GM12878 (cell line): ENCODE measurements around the gene SNX10. TPM values are rescaled to one million over a fixed set of nuclear protein-coding genes. Genes with fewer than 3 reads are reported as not detected.

Experiments used
- ATAC-seq: fragments of 200-7000 bp; cut with Tn5 transposase; 3 replicates; pipeline ENCODE4 v1.9.1; 2020; ENCODE audit warnings: mild to moderate bottlenecking, moderate library complexity
- BruUV-seq: library from RNA; stranded (reverse); fragments of 400-500 nt; replicated peaks from 2 replicates; lab custom pipeline; 2021; lab: Mats Ljungman, UMichigan
- CTCF ChIA-PET: fragments of 300-600 bp; sonication (Branson Sonifier 250); formaldehyde crosslinking; extraction: SDS; loops from one replicate; lab custom pipeline; 2021; ENCODE audit warnings: inconsistent platforms; lab: Yijun Ruan, JAX
- POLR2A ChIA-PET: fragments of 350-600 bp; formaldehyde crosslinking; extraction: SDS; loops from one replicate; lab custom pipeline; 2021; ENCODE audit warnings: inconsistent platforms; lab: Charles Lee
- RAD21 ChIA-PET: fragments of 300-600 bp; sonication (Branson Sonifier 250); formaldehyde crosslinking; loops from one replicate; lab custom pipeline; 2023; ENCODE audit warnings: antibody characterized with exemption; ENCODE audit not compliant: unreplicated experiment; lab: Charles Lee
- SMC1A ChIA-PET: fragments of 300-600 bp; sonication (Branson Sonifier 250); formaldehyde crosslinking; loops from one replicate; lab custom pipeline; 2023; ENCODE audit not compliant: unreplicated experiment, uncharacterized antibody; lab: Charles Lee
- DNase-seq: peaks from one replicate; pipeline ENCODE4 v3.0.0-alpha.2; 2011; ENCODE audit warnings: low read depth, low spot score
- FAIRE-seq: peaks from 3 replicates; lab custom pipeline; 2011; peaks lifted over from hg19 to GRCh38; lab: Jason Lieb, UNC
- H2AFZ ChIP-seq: 2 replicates; pipeline ENCODE4 v1.6.0; 2011; ENCODE audit warnings: low read depth, low read length, control low read depth; ENCODE audit not compliant: control insufficient read depth
- H3K27ac ChIP-seq: 2 replicates; pipeline ENCODE4 v1.5.1; 2011; ENCODE audit warnings: control low read depth; ENCODE audit not compliant: control insufficient read depth, insufficient read depth
- H3K27me3 ChIP-seq, 2 experiments: replicated peaks in 1 of 2; 2 replicates each; pipeline versions ENCODE4 v1.6.0 to v1.6.1; 2011; ENCODE audit warnings: low read length in 1 of 2; ENCODE audit not compliant: control insufficient read depth in 2 of 2, insufficient read depth in 2 of 2
- H3K36me3 ChIP-seq, 2 experiments: 2 replicates each; pipeline ENCODE4 v1.5.1; 2011; ENCODE audit warnings: low read length in 1 of 2; ENCODE audit not compliant: control insufficient read depth in 2 of 2, insufficient read depth in 2 of 2
- H3K4me1 ChIP-seq: 2 replicates; pipeline ENCODE4 v1.6.1; 2011; ENCODE audit warnings: mild to moderate bottlenecking, low read length, moderate library complexity, mixed read lengths; ENCODE audit not compliant: control insufficient read depth, insufficient read depth
- H3K4me2 ChIP-seq: 2 replicates; pipeline ENCODE4 v1.6.0; 2011; ENCODE audit warnings: control low read depth; ENCODE audit not compliant: control insufficient read depth, insufficient read depth
- H3K4me3 ChIP-seq: fragments of 200-600 bp; sonication (generic); 2 replicates; pipeline ENCODE4 v1.5.1; 2016
- H3K79me2 ChIP-seq: 2 replicates; pipeline ENCODE4 v1.6.0; 2011; ENCODE audit warnings: low read length; ENCODE audit not compliant: control insufficient read depth, insufficient read depth
- H3K9ac ChIP-seq: 2 replicates; pipeline ENCODE4 v1.8.0; 2011; ENCODE audit warnings: low read length, control low read depth, mixed read lengths; ENCODE audit not compliant: control insufficient read depth, insufficient read depth
- H3K9me3 ChIP-seq: replicated peaks from 3 replicates; pipeline ENCODE4 v1.5.1; 2011; ENCODE audit warnings: mild to moderate bottlenecking, low read length; ENCODE audit not compliant: control insufficient read depth, insufficient read depth
- H4K20me1 ChIP-seq: 2 replicates; pipeline ENCODE4 v1.6.0; 2011; ENCODE audit not compliant: control insufficient read depth, insufficient read depth
- BACH1 ChIP-seq: fragments of 450-650 bp; IDR thresholded peaks from 2 replicates; pipeline ENCODE4 v1.6.1; 2017; ENCODE audit warnings: mild to moderate bottlenecking, borderline replicate concordance
- BCL11A ChIP-seq: IDR thresholded peaks from 2 replicates; pipeline ENCODE4 v1.6.1; 2011; ENCODE audit warnings: low read depth, low read length
- CEBPB ChIP-seq, 2 experiments: fragments of 150-350 bp in 1 of 2; IDR thresholded peaks; 2 replicates each; pipeline ENCODE4 v1.6.1; 2012 to 2014; ENCODE audit warnings: low read depth in 2 of 2, low read length in 2 of 2, borderline replicate concordance in 1 of 2, inconsistent platforms in 1 of 2
- FOS ChIP-seq: IDR thresholded peaks from 3 replicates; pipeline ENCODE4 v1.6.1; 2011; ENCODE audit warnings: borderline replicate concordance; ENCODE audit not compliant: insufficient read length; ENCODE audit errors: extremely low read depth
- GABPA ChIP-seq: IDR thresholded peaks from 2 replicates; pipeline ENCODE4 v1.6.1; 2014; ENCODE audit warnings: antibody characterized with exemption, low read depth, mild to moderate bottlenecking, inconsistent platforms
- HDAC6 ChIP-seq: fragments of 200-600 bp; sonication (generic); IDR thresholded peaks from one replicate; pipeline ENCODE4 v1.8.0; 2017; ENCODE audit warnings: antibody characterized with exemption; ENCODE audit not compliant: unreplicated experiment
- KLF5 ChIP-seq: fragments of 450-650 bp; IDR thresholded peaks from 2 replicates; pipeline ENCODE4 v1.6.1; 2014; ENCODE audit warnings: mild to moderate bottlenecking; ENCODE audit not compliant: partially characterized antibody
- MTA3 ChIP-seq: IDR thresholded peaks from 2 replicates; pipeline ENCODE4 v1.6.1; 2012; ENCODE audit warnings: low read length, inconsistent platforms, borderline replicate concordance
- RCOR1 ChIP-seq: conservative IDR thresholded peaks from 2 replicates; pipeline ENCODE4 v1.6.1; 2012; ENCODE audit warnings: low read depth, low read length, improper control_type of control experiment
- SMC3 ChIP-seq: IDR thresholded peaks from 2 replicates; pipeline ENCODE4 v1.6.1; 2011; ENCODE audit warnings: low read length, improper control_type of control experiment, borderline replicate concordance
- SP1 ChIP-seq: IDR thresholded peaks from one replicate; pipeline ENCODE4 v1.6.1; 2011; ENCODE audit warnings: low read depth, low read length
- ZNF24 ChIP-seq: fragments of 450-650 bp; IDR thresholded peaks from 2 replicates; pipeline ENCODE4 v1.6.1; 2017; ENCODE audit warnings: antibody characterized with exemption, mild to moderate bottlenecking
- WGBS: methylation state at CpG from one replicate; pipeline ENCODE4 v1.1.6; 2016; ENCODE audit warnings: low lambda C conversion rate; ENCODE audit not compliant: insufficient replicate concordance, insufficient coverage; ENCODE audit errors: missing lambda C conversion rate; 5-methylcytosine and 5-hydroxymethylcytosine counted together
- in situ Hi-C: fragments of 300-500 bp; cut with MboI; formaldehyde crosslinking; loops from 9 replicates; pipeline ENCODE4 v1.14.3; 2018; ENCODE audit warnings: mixed read lengths
- intact Hi-C: fragments of 100-400 bp; cut with micrococcal nuclease; formaldehyde crosslinking; loops from one replicate; pipeline ENCODE4 v1.14.2; 2022; ENCODE audit not compliant: unreplicated experiment
- polyA plus RNA-seq, 11 experiments: library from polyadenylated mRNA; depleted of rRNA in 4 of 11; unstranded in 6 of 11; stranded (reverse) in 5 of 11; fragments of >200 nt; fragmentation: Nextera tagmentation in 4 of 11; fragmentation: Illumina TruSeq in 1 of 11; extraction: Ambion mirVana in 4 of 11; extraction: Trizol in 1 of 11; gene quantifications; 1 replicate in 1 of 11; 2 replicates in 10 of 11; pipeline versions ENCODE4 v1.2.1 to v1.2.3, GENCODE V29; 2011 to 2016; ENCODE audit warnings: inconsistent platforms in 2 of 11, missing spikeins in 2 of 11, low read depth in 1 of 11
- total RNA-seq, 4 experiments: library from RNA; depleted of rRNA in 3 of 4; stranded (reverse); fragments of >200 nt in 3 of 4; fragmentation: Illumina TruSeq in 1 of 4; extraction: Trizol in 1 of 4; gene quantifications; 2 replicates each; pipeline versions ENCODE4 v1.2.1 to v1.2.3, GENCODE V29; 2013 to 2021
- TF ChIP-seq, protein P1 (sequence below): fragments of 450-650 bp; IDR thresholded peaks from 2 replicates; pipeline ENCODE4 v1.6.1; 2017; ENCODE audit warnings: mild to moderate bottlenecking, moderate library complexity

The SNX10 gene
- total and polyA plus RNA-seq, 10 of the 15 experiments (the other 5 are each of a cell fraction or from before 2014, with no cell fraction given), result 22.0 to 56.2 (median 30.1) TPM

GRCh38 chr7:26319636-26320035 lies 28.0 kb downstream of the SNX10 start (continued):
- TF ChIP-seq CEBPB (IDR thresholded peaks at IDR 0.05; ENCODE audit: borderline replicate concordance in 1 of 2, low read depth in 2 of 2, low read length in 2 of 2), result no peak
- TF ChIP-seq GABPA, result no peak
- TF ChIP-seq, protein P1, sequence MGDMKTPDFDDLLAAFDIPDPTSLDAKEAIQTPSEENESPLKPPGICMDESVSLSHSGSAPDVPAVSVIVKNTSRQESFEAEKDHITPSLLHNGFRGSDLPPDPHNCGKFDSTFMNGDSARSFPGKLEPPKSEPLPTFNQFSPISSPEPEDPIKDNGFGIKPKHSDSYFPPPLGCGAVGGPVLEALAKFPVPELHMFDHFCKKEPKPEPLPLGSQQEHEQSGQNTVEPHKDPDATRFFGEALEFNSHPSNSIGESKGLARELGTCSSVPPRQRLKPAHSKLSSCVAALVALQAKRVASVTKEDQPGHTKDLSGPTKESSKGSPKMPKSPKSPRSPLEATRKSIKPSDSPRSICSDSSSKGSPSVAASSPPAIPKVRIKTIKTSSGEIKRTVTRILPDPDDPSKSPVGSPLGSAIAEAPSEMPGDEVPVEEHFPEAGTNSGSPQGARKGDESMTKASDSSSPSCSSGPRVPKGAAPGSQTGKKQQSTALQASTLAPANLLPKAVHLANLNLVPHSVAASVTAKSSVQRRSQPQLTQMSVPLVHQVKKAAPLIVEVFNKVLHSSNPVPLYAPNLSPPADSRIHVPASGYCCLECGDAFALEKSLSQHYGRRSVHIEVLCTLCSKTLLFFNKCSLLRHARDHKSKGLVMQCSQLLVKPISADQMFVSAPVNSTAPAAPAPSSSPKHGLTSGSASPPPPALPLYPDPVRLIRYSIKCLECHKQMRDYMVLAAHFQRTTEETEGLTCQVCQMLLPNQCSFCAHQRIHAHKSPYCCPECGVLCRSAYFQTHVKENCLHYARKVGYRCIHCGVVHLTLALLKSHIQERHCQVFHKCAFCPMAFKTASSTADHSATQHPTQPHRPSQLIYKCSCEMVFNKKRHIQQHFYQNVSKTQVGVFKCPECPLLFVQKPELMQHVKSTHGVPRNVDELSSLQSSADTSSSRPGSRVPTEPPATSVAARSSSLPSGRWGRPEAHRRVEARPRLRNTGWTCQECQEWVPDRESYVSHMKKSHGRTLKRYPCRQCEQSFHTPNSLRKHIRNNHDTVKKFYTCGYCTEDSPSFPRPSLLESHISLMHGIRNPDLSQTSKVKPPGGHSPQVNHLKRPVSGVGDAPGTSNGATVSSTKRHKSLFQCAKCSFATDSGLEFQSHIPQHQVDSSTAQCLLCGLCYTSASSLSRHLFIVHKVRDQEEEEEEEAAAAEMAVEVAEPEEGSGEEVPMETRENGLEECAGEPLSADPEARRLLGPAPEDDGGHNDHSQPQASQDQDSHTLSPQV, result no peak
- TF ChIP-seq MTA3, result no peak
- no peak for TF ChIP-seq HDAC6
- no peak for TF ChIP-seq KLF5
- TF ChIP-seq SP1, result no peak
- TF ChIP-seq ZNF24, result no peak
- TF ChIP-seq FOS, result no peak
- no peak for TF ChIP-seq SMC3
- TF ChIP-seq, all 136 proteins: peak for 0

GRCh38 chr7:26320878-26321277 lies 29.2 kb downstream of the SNX10 start:
- in situ Hi-C loops, result no loop called here

More at GRCh38 chr7:26320878-26321277, 29.2 kb downstream of the SNX10 start:
- 82% methylated on average over 4 of the region's 4 CpGs for WGBS
- ATAC-seq, result no peak
- H3K4me1 ChIP-seq, result no peaks in the 10 kb centered on the region
- H3K9me3 ChIP-seq, result no peaks in the 10 kb centered on the region
- intact Hi-C loops, result no loop called here
- no peak for FAIRE-seq
- ChIA-PET SMC1A (interaction anchor here (0.8 to 1.0 kb wide), 2 partner anchors 48 to 119 kb away, joined by 3 to 4 read pairs; partner anchors contain the start of gene CBX3), RAD21 (no interaction called here), POLR2A (no interaction called here), CTCF (interaction anchor here (1.5 kb wide), 1 partner anchor 15 kb away, joined by 3 read pairs; no protein-coding TSS in a partner anchor)
- H3K79me2 ChIP-seq, result peaks cover 4% of the 10 kb centered on the region
- H3K9ac ChIP-seq, result no peak overlapping the region
- no peak overlapping the region for H3K4me2 ChIP-seq
- TF ChIP-seq BCL11A (no peak), BACH1 (no peak), RCOR1 (no peak), SMC3 (no peak)
- H3K36me3 ChIP-seq, result peaks cover 2 to 6% of the 10 kb centered on the region in 2 experiments; a peak in 3 of 4 replicates
- no peak for DNase-seq
- no TSS peak for BruUV-seq
- no peak overlapping the region for H2AFZ ChIP-seq
- H3K27me3 ChIP-seq, result no peaks in the 10 kb centered on the region
- H3K27ac ChIP-seq, result no peak overlapping the region
- H4K20me1 ChIP-seq, result no peaks in the 10 kb centered on the region
- H3K4me3 ChIP-seq, result no peak overlapping the region
